ENCODE data around the gene HAND2.

The HAND2 gene

DNA sequence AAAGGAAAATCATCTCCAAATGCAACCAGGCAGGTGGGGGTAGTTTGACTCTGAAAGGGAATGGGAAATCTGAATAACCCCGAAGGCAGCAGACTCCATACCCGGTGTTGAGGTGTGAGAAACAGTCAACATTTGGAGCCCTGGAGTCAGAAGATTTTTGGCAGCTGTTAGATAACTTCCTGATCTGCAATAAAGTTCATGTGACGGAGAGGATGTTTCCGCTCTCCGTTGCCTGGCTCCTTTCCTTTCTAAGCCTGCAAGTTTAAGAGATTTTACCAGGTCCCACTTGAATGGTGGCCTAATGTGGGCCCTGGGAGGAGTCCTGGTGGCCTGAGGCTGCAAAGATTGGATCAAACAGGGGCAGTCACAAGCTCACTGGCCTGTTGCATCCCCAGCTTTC is 27.7 kb downstream of the HAND2 start:
- no peak for DNase-seq (ENCODE audit: low read depth)

GRCh38 chr4:173501592-173502150 is 28.4 kb downstream of the HAND2 start:
- no peak for DNase-seq (ENCODE audit: low read depth)

DNA sequence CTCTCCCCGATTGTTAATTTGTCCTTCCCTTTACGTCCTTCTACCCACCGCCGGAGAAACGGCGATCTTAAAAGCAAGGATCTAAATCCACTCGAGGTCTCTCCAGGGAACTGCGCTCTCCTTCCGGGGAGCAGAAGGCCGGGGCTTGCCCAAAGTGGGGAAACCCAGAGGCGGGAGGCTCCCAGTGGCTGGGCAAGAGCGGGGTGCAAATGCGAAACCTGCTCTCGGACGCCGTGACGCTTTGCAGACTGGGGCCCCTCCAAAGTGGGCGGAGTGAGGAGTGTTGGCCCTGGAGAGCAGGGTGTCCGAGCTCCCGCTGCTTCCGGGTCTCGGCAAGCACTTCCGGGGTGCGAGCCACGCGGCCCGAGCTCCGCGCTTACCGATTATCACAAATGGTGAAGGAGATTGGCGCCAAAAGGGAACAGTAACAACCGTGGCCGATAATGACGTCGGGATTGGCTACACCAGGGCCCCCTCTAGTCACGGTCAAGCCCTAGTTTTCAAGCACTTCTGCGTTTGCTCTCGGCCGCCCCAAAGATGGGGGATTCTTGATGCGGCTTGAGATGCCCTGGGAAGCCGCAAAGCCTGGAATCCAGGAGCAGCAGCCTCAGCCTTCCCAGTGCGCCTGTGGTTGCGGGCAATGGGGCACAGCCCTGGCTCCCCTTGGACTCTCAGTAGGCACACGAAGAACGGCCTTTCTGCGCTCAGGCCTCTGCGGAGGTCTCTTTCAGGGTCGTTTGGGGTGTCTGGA is 29.0 kb downstream of the HAND2 start:
- DNase-seq (ENCODE audit: low read depth) = no peak

GRCh38 chr4:173499658-173500535 is 30.1 kb downstream of the HAND2 start:
- DNase-seq (ENCODE audit: low read depth) = no peak

- DNase-seq (ENCODE audit: low read depth) = no peak
These were observed 31.3 kb downstream of the HAND2 start for GRCh38 chr4:173498771-173499170.

DNA sequence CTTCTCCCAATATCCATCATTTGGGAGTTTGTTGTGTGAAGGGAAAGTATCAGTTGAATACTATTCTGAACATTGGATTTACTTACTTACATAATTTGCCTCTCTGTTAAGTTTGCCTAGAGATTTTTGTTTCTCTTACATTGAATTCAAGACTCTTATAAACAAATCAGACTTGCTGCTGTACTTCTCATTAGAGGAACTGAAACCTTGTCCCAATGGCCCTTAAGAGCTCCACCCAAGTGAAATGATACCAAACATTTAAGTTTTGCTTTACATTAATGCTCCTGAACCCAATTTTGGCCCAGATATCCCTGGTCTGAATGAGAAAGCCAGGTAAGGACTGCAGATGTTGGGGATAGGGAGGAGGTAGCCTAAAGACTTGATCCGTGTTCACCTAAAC is 32.0 kb downstream of the HAND2 start:
- no peak for DNase-seq (ENCODE audit: low read depth)

GRCh38 chr4:173494013-173494970 is 35.7 kb downstream of the HAND2 start:
- peak; percentile 19 for DNase-seq (ENCODE audit: low read depth)

GRCh38 chr4:173493041-173493440 is 37.0 kb downstream of the HAND2 start:
- no peak for DNase-seq (ENCODE audit: low read depth)

DNA sequence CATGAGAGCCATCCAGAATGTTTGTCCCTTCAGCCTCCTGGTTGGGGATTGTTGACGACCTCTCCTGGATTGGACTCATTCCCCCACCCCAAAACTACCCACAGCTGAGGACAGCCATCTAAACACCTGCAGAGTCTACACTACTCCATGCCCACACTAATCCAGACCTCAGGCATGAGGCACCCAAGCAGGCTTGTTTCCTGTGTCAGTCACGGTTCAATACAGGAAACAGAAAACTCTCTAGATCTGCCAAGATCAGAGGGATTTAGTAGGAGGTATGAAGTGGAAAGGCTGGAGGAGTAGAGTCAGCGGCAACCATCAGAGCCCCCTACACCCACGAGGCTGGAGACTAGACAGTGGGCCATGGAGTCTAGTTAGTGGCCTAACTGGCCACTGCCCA is 37.7 kb downstream of the HAND2 start:
- no peak for DNase-seq (ENCODE audit: low read depth)

- DNase-seq (ENCODE audit: low read depth) = no peak
These were observed 39.1 kb downstream of the HAND2 start for GRCh38 chr4:173490817-173491528.

DNA sequence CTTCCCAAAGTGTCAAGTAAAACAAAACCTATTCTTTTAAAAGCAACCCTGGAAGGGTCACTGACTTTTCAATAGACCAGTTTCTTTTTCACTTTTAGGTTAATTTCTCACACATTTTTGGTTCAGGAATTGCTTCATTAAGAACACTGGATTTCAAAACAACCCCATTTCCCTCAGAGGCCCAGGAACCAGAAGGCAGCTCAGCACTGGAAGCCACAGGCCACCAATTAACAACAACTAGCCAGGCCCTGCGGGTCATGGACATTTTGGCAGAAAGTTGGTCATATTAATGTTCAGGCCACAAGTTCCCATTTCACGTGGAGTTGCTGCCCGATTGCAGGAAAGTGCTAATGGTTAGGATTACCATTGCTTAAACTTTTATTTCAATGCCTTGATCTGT is 39.8 kb downstream of the HAND2 start:
- DNase-seq (ENCODE audit: low read depth) = no peak

GRCh38 chr4:173489514-173489913 is 40.5 kb downstream of the HAND2 start:
- no peak for DNase-seq (ENCODE audit: low read depth)

- DNase-seq (ENCODE audit: low read depth) = no peak
These were observed 41.4 kb downstream of the HAND2 start for GRCh38 chr4:173488656-173489055.

- no peak for DNase-seq (ENCODE audit: low read depth)
These were observed 42.0 kb downstream of the HAND2 start for GRCh38 chr4:173488074-173488473.

DNA sequence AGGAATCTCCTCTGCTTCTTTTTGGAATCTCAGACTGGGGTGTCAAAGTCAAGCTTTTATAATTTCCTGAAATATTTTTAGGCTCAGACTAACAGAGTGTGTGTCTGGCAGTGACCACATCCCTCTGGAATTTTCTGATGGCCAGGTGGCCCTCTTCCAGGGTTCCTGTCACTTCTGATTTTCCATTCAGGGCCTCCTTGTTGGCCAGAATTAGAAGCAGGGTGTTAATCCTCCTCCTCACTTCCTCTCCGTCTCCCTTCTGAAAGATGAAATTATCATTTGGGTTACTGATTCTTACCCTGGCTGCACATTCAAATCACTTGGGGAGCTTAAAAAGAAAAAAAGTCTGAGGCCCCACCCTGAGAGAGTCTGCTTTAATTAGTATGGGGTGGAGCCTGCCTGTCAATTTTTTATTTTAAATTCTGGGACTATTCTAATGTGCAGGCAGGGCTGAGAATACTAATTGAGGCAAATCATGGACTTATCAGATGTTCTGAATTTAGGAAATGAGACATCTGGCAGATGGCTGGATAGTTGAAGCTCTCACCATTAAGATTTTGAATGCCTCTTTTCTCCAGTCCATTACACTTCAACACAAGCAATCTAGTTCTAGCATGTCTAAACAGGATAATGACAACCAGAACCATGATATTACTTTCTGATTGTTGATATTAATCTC is 43.2 kb downstream of the HAND2 start:
- no peak for DNase-seq (ENCODE audit: low read depth)

DNA sequence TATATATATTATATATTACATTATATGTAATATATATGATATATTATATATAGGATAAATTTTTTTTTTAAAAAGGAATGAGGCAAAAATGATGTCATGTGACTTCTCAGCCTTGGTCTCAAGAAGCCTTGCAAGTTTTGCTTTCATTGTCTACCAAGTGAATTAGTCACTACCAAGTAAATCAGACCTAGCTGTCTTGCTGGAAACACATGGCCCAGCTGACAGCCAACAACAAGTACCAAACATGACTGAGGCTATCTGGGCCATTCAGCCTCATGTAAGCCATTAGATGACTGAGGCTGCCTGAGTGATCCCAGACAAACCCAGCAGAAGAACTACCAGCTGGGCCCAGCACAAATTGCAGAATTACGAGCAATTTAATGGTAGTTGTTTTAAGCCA is 44.9 kb downstream of the HAND2 start:
- DNase-seq (ENCODE audit: low read depth) = no peak

- DNase-seq (ENCODE audit: low read depth) = no peak
These were observed 47.6 kb downstream of the HAND2 start for GRCh38 chr4:173482330-173482931.

DNA sequence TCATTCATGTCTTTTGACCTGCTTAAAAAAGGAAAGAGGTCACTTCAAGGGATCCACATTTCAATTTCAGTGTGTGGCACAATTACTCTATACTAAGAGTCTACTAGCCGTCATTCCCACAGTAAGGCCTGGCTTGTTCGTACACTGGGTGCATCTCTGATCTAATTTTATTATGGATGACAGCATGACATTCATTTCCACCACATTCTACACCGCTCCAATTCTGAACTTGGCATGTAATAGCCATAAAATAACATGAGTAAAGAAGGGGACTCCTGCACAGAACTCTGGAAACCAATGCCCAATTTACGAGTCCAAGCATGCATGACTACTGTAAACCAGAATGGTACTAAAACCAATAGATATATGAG is 51.1 kb downstream of the HAND2 start:
- no peak for DNase-seq (ENCODE audit: low read depth)

- DNase-seq (ENCODE audit: low read depth) = no peak
These were observed 51.7 kb downstream of the HAND2 start for GRCh38 chr4:173478201-173478912.

DNA sequence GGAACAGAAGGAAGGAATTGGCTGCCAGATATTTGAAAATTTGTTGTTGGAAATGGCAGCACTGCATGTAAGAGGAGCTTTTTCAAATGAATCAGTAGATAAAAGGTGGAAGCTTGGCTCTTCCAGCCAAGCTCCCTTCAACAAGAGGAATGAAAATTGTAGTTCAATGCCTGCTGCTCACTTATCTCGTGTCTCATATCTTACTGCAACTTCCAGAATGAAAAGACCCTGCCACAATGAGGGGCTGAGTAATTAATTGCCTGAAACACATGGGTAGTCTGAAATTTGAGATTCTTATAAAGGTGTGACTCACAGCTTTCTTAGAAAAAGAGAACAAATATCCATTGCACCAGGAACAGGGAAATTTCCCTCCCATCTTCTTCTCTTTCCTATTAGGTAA is 53.0 kb downstream of the HAND2 start:
- DNase-seq (ENCODE audit: low read depth) = no peak

Measured in activated T-helper 9 cell treated with anti-CD3 and anti-CD28 coated beads, Interleukin-2, amount 50 U/mL, for 16 hours (primary cell).